HG03565 (cell line): ENCODE results near the gene ADGRV1.

Experiments
- ATAC-seq: cut with Tn5 transposase; IDR thresholded peaks from one replicate; pipeline ENCODE4 v1.9.1; 2021; ENCODE audit warnings: mild to moderate bottlenecking, moderate library complexity; ENCODE audit not compliant: unreplicated experiment

The ADGRV1 gene

DNA sequence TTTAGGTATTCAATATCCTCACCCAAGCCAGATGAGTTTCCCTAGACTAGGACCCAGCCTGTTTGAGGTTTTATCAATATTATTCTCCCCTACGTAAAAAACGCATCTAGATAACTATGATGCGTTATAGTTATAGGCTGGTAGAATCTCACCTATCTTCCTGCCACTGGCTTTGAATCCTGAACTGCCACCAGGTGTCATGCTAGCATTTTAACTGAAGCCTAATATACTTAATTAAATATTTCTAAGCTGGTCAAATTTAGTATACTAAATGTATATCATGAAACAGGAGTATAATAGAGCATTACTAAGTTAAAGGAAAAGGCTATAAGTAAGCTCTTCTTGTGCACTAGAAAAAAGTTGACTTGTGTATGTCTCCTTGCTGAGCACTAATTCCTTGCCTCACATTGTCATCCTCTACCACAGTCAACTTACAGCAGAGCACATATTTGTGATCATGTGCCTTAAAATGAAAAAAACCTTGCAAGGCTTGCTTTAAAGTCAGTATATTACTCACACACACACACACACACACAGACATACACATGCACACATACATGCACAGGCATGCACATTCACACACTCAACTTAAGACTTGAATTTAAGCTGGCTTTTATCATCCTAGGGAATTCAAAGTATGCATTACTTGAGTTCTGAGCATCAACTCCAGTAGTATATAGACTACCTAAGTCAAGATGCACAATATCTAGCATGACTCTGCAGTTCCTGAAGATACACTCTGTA is 303.4 kb downstream of the ADGRV1 start:
- no peak for ATAC-seq

DNA sequence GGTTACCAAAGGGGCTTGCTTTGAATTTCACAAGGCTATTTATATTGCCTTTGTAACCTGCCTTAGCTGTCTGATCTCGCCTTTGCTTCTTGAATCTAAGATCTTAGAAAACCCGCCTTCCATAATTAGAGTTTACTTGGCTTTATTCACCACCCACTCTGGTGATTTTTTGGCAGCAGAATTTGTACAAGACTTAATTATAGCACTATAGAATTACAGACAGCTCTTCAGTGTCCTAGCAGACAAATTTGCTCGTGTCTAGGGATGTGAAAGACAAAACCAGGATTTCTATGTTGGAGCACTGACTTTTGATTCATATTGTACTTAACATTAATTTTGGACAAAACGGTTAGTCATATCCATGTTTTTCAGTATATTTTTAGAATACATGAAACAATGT is 306.6 kb downstream of the ADGRV1 start:
- no peak for ATAC-seq

DNA sequence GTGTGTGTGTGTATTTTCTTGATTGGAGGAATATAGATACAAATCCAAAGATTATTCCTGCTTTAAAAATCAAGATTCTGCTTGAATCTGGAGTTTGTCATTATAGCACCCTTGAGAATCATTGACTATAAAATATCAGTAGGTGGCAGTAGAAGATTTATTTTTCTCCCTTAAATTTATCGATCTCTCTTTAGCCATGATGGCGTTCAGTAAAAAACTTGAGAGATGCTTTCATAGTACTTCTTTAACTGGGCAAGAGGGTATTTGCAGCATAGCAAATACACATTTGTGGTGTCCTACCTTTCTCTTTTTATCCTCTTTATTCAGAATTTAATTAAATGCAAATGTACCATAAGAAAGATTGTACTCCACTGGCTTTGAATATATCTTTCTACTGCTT is 307.7 kb downstream of the ADGRV1 start:
- peak; percentile 61 for ATAC-seq

DNA sequence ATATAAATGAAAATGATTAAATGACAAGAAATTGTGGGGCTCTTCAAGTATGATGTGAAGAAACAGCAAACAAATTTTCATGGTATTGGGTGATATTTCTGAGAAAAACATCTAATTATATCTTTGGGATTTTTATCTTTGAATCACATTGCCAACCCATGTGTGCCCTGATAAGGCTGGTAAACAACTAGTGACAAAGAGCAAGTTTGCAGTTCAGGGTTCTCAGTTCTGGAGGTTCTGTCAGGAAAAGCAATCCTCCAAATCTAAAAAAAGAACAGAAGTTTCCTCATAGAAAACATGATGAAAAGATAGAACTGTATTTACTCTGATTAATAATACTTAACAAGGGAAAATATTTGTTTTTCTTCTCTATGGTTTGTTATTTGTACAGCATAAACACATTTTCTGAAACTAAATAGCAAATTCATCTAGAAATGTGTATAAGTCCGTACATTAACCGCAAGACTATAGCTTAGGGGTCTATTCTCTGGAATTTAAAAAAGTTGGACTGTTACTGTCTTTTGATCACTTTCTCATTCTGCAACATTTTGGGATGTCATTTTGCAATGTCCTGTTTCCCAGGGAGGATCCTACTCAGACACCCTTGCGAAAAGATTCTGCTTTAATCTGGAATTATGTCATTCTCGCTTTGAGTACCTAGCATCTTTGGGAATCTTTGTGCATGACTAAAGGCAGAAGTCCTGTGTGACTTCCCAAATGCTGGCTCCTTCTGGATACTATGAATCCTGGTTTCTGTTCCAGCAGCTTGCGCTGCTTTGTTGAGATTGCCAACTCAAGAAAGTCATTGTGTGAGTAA is 308.5 kb downstream of the ADGRV1 start:
- ATAC-seq: no peak

DNA sequence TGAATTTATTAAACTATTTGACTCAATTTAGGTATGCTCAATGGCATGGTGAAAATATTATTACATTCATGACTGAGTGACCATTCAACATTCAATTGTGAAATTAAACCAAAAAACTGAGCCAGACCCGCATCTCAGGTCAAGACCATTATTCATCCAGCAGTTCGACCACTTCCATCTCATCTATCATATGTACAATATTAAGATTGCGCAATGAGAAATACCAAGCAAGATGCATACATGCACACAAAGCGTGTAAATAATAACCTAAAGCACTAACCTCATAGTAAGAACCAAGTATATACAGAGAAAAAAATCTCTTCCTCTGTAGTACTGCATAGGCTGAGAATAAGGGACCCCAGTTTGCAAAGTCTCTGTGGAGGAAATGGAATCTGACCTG is 310.2 kb downstream of the ADGRV1 start:
- no peak for ATAC-seq

DNA sequence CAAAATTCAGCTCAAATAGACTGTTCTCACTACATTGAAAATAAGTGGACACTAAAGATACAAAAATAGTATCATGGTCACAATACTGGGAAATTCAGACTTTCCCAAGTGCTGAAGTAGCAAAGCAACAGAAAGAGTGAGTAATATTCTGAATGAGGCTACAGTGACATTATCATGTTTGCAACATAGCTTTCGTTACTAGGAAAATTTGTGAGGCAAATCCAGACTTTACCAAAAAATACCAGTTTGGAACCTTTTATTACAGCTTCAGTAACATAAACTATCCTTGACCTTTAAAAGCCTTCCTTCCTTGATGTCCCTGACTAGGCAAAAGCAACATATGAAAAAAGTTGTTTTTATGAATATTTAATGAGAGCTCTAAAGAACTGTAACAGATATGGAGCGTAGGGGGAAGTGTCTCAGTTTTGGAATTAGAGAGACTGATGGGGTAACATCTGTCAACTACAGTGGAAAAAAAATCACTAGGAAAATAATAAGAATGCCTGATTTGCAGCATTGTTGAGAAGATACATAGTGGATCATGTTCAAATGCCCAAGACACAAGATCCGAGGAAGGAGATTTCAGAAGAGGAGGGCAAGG is 312.9 kb downstream of the ADGRV1 start:
- ATAC-seq: no peak

DNA sequence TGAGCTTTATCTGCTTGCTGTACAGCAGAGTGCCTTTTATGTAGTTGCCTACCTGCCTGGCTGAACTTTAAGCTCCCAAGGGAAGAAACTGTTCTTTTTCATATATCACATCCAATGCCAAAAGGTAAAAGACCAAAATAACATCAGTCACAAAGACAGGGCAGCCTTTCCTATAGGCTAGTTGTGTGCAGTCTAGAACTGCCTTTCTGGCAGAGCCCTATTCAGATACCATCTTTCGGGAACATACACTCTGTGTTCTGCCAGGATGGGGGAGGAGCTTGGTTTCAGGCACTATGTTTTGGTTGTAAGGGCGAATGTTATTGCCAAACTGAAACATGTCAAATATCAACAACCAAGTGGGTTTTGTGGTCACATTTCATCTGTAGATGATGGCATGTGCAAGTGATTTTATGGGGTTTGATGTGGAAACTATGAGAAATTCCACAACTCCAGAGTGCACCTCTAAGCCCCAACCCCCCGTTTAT is 314.5 kb downstream of the ADGRV1 start:
- no peak for ATAC-seq

DNA sequence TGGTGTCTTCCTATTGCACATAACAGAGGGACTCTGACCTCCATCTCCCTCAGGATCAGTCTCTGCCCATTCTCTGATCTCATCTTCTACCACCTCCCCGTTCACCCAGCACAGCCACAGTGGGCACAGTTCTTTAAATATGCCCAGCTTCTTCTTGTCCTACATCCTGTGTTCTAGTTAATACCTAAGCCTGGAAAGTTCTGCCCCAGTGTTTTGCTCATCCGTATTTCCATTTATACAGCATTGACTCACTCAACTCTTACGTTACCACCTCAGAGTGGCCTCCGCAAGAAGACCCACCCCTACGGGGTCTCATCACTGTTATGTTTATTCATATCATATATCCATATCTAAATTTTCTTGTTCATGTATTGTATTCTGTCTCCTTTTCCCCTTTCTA is 315.5 kb downstream of the ADGRV1 start:
- ATAC-seq: no peak

DNA sequence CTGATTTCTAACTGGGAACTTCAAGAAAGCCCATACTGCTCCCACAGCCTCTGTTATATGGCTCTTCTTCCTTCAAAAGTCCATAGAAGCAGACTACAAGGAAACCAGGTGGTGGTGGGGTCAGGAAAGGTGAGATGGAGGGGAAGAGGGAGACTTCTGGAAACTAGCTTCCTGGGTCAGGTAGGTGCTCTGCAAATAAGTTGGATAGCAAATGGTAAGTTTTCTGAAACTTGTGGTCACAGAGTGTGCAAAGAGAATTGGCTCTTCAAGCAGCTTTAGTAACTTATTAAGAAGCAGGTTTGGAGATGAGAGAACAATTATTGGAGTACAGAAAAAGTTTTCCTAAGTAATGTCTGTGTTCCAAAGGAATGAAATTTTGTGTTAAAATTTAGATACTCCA is 316.9 kb downstream of the ADGRV1 start:
- no peak for ATAC-seq

DNA sequence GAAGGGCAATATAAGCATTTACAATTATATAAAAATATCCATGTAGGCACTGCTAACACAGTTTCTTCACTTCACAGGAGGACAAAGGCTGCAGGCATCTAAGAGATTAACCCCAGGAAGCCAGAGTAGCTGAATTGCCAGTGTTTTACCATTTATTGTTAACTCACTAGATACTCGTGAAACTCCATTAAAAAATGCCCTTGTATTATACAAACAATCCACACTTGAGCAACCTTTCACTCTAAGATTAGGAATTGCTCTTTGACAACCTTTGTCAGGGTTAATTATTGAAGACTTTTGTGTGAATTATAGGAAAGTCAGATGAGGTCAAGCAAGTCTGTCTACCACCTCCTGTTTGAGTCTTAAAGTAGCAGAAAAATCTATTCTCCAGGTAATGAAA is 317.8 kb downstream of the ADGRV1 start:
- ATAC-seq: no peak

DNA sequence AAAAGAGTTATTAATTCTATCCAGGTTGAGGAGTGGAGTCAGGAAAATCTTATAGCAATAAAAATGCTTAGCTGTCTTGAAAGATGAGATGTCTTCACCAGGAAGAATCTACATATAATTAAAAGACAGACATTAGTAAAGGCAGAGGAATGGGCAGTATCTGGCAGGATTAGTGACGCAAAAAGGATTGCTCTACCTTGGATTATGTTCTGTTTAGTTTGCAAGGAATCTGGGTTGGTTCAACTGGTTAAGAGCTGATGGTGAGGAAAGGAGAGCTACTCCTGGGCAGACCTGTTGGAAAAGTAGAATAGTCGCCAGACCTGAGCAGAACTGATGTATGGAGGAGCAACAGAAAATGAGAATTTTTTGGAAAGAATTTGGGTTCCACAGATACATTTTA is 318.5 kb downstream of the ADGRV1 start:
- no peak for ATAC-seq

DNA sequence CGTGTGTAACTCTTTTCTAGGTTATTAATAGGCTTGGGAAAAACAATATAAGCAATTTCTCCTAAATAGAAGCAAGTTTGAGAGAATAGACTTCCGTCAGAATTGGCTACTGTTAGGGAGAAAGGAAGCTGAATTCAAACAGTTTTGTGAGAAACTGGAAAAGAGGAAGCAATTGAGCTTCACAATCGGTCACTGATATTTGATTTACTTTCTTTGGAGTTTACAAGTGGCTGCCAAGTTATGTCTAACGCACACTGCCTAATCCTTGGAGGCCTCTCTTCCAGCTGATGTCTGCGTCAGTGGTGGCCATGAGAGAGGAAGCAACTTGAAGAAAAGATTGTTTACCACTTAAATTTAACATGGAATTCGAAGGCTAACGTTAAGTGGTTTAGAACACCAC is 319.5 kb downstream of the ADGRV1 start:
- ATAC-seq: no peak

DNA sequence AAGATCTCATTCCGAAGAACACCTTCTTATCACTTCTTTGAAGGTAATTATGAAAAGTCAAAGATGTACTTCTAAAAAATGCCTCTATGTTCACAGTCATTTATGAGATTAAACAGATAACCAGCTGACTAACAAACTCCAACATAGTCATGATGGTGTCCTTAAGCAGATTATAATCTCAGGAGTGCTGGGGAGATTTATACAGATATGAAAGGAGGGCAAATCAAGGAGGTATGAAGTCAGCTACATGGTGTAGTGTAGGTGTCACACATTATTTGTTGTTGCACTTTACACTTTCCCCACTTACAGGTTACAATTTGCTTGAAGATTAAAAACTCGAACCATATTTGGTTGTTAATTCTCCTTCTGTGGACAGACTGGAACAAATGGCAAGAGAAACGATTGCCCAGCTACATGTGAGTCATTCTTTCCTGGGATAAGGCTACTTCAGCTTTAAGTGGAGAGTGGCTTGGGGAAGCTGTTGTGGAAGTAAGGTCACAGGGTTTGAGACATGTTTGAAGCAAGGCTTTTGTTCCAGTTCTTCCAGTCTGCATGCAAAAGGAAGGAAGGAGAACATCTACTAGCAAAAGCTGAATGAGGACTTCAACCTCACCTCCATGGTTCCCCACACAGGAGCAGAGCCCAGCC is 320.1 kb downstream of the ADGRV1 start:
- ATAC-seq: no peak

DNA sequence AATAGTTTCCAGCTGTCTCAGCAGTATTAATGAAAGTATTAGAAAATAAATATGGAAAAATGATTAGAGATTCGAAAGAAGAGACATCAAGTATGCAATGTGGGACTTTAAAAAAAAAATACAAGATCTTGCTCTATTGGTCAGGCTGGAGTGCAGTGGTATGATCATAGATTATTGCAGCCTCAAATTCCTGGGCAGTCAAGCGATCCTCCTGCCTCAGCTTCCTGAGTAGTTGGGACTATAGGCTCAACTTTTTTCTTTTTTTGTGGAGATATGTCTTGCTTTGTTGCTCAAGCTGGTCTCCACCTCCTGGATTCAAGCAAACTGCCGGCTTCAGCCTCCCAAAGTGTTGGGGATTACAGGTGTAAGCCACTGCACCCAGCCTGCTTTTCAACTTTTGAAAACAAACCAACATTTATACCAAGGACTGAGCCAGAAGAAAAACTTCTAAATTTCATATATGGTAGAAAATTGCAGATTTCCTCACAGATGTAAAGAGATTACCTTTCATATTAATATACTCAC is 323.1 kb downstream of the ADGRV1 start:
- no peak for ATAC-seq

DNA sequence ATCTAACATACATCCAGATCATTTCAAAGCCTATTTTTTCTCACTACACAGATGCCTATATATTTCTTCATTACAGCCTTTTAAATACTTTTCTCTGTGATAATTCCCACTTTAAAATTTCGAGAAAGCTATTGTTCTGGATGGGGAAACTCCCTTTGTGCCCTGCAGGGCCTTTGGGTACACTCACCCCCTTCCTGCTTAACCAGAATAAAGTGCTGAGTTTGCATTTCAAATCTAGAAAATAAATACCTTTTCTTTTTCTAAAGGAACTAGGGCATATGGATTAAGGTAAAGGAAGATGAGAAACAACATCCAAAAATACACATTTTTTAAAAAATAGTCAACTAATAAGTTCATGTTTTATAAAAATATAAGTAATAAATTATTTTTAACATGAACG is 323.9 kb downstream of the ADGRV1 start:
- no peak for ATAC-seq

DNA sequence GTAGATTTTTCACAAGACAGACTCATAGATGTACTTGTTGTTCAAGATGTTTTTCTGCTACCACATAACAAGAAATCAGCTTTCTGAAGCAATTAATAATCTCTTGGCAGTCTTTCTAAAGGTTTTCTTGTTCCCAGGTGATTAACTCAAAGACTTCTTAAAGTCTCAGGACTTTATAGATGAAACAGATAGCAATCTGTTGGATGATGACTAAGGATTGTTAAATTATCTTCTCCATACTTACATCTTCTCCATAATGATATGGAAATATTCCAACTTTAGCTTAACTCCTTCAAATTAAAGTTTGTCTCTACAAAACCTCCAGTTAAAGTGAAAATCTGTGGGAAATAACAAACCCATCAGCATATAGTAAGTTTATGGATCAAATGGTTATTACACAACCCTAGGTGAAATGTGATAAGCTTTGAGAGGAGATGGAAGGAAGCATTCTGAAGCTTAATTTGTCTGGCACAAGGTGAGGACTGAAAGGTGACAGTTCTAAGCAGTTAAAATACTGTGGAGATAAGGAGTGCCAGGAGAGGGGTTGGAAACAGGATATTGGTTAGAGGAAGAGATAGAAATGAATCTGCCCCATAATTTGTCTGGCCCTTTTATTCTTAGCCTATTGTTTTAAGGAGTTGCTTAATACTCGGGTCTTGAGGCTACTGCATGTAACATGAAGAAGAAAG is 326.7 kb downstream of the ADGRV1 start:
- no peak for ATAC-seq

DNA sequence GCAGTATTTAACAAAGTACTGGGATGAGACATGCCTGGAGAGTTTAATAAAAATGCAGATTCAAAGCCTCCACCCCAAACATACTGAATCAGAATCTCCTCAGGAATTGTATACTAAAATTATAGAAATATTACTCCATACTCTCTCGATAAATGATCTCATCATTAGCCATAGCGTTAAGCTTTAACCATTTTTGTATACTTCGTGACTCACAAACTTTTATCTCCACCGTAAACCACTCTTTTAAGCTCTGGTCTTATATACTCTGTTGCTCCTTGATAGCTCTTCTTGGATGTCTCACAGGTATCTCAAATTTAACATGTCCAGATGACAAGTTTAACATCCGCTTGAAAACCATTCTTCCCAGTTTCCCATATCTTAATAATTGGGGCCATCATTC is 327.8 kb downstream of the ADGRV1 start:
- ATAC-seq: no peak

DNA sequence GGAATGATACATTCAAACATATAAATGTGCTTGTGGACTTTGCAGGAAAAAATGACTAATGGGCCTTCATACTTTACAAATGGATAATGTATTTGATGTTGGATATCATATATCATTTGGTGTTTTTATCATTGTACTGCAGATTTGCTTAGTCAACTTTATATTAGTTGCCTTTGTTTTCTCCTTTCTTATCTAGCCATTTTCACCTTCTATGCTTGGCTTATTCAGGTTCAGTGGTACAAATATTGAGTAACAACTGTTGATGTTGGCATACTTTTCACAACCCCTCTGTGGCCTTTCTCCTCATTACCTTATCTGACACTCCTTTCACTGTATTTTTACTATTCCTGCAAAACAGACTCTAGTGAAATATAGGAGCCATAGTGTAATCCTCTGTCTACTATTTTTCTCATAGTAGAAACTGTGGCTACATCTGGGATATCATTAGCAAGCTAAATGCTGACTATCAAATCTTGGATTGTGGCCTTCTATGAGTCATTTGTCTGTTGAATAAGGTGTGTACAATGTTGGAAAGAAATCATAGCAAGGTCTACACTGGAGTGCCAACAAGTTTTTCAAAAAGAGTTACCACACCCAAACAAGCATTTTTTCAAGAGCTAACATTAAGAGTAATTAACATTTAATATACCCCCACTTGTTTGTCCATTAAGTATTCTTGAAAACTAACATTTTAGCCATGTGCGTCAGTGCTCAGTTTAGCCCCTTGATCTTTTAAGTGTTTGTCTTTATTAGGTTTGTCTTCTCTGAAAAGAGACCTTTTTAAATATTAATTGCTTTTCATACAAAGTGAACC is 330.1 kb downstream of the ADGRV1 start:
- ATAC-seq: no peak

DNA sequence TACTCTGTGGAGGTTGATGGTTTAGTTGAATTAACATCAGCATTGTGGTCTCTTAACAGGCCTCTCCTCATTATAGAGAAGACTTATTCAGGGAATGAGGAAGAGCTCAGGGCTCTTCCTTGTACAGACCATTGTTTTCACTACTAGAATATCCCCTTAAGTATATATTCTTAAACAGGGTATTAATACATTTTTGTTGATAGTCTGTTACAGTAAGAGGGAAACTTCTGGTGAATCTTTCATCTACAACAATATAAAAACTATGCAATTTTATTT is 330.7 kb downstream of the ADGRV1 start:
- ATAC-seq: no peak

DNA sequence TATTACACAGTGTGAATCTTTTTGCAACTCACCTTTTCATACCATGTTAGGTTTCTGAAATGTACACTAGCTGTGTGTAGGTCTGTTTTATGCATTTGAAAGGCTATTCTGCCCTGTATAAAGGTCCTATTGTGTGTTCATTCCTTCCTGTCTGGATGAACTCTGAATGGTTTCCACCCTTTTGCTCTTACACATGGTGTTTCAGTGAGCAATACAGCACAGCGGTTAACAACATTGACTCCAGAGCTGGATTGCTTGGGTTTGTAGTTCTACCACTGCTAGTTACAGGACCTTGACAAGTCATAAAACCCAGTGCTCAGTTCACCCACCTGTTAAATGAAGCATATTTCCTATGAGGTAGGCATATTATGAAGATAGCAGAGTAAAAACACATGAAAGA is 331.6 kb downstream of the ADGRV1 start:
- no peak for ATAC-seq
